ENCODE data around the gene SMAD5. TPM values are rescaled to one million over a fixed set of nuclear protein-coding genes. Genes with fewer than 3 reads are reported as not detected.

Gene SMAD5
- total and polyA plus RNA-seq, 2 donors (not counting 1 experiment from before 2014, with no cell fraction given) = 9.4 to 38.6 TPM

DNA sequence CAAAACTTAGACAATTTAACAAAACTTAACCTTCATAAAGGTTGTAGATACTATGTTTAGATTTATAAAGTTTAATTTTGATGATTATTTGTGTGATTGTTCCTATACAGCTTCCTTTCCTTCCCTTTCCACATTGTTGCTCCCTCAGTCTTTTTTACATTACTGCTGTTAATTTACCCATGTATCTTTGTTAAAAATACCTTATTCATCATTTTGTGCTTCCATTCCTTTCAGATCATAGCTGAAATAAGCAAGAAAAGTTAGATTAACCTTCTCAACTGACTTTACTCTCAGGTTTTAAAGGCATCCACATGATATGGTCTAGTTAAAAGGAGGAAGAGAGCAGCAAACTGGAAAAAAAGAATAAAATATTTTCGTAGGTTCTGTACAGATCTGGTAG lies 2.0 kb downstream of the SMAD5 start:
- peaks cover 46% of the 10 kb centered on the region for H3K4me1 Mint-ChIP-seq
- H3K4me3 ChIP-seq (ENCODE audit: control extremely low read depth in 1 of 5, extremely low read depth in 1 of 5, insufficient read depth in 1 of 5, low read depth in 2 of 5, low read length in 4 of 5) = no peak overlapping the region
- H3K27ac ChIP-seq (ENCODE audit: low read length in 2 of 2) = no peak overlapping the region
- H3K27ac Mint-ChIP-seq = no peak overlapping the region
- ATAC-seq (ENCODE audit: low read depth) (no peak), DNase-seq (no peak)
- 67% methylated on average over 1 of the region's 1 CpG for WGBS (ENCODE audit: insufficient coverage)
- peaks cover 10 to 17% of the 10 kb centered on the region in 2 donors for H3K4me1 ChIP-seq (ENCODE audit: control insufficient read depth in 2 of 2, insufficient read depth in 2 of 2, low read length in 2 of 2)
- ChIA-PET CTCF (interaction anchor here (0.9 kb wide), 1 partner anchor 9 kb away, joined by 3 read pairs; no protein-coding TSS in a partner anchor), POLR2A (no interaction called here)
- peaks cover 7% of the 10 kb centered on the region for H3K27me3 Mint-ChIP-seq
- H3K4me2 ChIP-seq (replicated peaks; ENCODE audit: low read depth, low read length, poor library complexity, severe bottlenecking) = no peak overlapping the region
- H3K9me3 ChIP-seq (ENCODE audit: control extremely low read depth in 1 of 3, control insufficient read depth in 2 of 3, insufficient read depth in 1 of 3, low read length in 2 of 3) = no peaks in the 10 kb centered on the region
- no peak for TF ChIP-seq EZH2 (IDR thresholded peaks at IDR 0.05; ENCODE audit: borderline replicate concordance, insufficient read depth, low read depth, low read length, poor library complexity, severe bottlenecking)
- TF ChIP-seq, protein P1, sequence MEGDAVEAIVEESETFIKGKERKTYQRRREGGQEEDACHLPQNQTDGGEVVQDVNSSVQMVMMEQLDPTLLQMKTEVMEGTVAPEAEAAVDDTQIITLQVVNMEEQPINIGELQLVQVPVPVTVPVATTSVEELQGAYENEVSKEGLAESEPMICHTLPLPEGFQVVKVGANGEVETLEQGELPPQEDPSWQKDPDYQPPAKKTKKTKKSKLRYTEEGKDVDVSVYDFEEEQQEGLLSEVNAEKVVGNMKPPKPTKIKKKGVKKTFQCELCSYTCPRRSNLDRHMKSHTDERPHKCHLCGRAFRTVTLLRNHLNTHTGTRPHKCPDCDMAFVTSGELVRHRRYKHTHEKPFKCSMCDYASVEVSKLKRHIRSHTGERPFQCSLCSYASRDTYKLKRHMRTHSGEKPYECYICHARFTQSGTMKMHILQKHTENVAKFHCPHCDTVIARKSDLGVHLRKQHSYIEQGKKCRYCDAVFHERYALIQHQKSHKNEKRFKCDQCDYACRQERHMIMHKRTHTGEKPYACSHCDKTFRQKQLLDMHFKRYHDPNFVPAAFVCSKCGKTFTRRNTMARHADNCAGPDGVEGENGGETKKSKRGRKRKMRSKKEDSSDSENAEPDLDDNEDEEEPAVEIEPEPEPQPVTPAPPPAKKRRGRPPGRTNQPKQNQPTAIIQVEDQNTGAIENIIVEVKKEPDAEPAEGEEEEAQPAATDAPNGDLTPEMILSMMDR (IDR thresholded peaks at IDR 0.05) = no peak
- H3K9me3 Mint-ChIP-seq (ENCODE audit: insufficient read depth) = no peaks in the 10 kb centered on the region
- H3K27me3 ChIP-seq (replicated peaks in 1 of 4; ENCODE audit: control extremely low read depth in 1 of 4, control insufficient read depth in 3 of 4, insufficient read depth in 4 of 4, low read length in 3 of 4) = no peaks in the 10 kb centered on the region
- peaks cover 86% of the 10 kb centered on the region for H3K79me2 ChIP-seq (ENCODE audit: control insufficient read depth, insufficient read depth, low read length)
- no peak overlapping the region for H2AFZ ChIP-seq (ENCODE audit: insufficient read depth, low read depth, low read length, poor library complexity, severe bottlenecking)
- H3K4me3 Mint-ChIP-seq = peak overlapping the region; percentile 61
- peaks cover 0 to 1% of the 10 kb centered on the region in 2 experiments for H3K36me3 ChIP-seq (replicated peaks in 1 of 2; ENCODE audit: control extremely low read depth in 1 of 2, control insufficient read depth in 1 of 2, extremely low read depth in 1 of 2, insufficient read depth in 2 of 2, low read length in 1 of 2)
- H4K20me1 ChIP-seq (ENCODE audit: control insufficient read depth, insufficient read depth, low read length, poor library complexity, severe bottlenecking) = peaks cover 26% of the 10 kb centered on the region
- H3K9ac ChIP-seq (ENCODE audit: low read length) = no peak overlapping the region
- intact Hi-C loops (cut with micrococcal nuclease) = loop anchor here (5.0 kb wide), 2 partner anchors 38 to 737 kb away; partner anchors contain the start of gene MACROH2A1

DNA sequence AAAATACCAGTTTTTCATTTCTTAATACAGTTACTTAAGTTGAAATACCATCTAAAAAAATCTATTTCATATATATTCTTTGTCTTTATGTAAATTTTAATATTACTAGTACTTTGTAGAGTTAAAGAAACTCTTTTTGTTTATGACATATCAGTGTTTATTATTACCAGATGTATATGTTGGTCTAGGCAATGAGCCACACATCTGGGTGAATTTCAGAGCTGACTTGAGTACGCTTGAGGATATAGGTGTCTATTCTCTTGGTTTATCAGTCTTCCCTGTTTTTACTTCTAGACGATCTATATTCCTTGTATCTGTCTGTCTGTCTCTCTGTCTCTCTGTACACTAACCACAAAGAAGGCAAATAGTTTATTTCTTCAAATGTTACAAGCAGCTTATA lies 2.9 kb downstream of the SMAD5 start:
- Mint-ChIP-seq H3K4me1 (peaks cover 46% of the 10 kb centered on the region), H3K27me3 (peaks cover 2% of the 10 kb centered on the region), H3K9me3 (ENCODE audit: insufficient read depth) (no peaks in the 10 kb centered on the region), H3K27ac (no peak overlapping the region), H3K4me3 (no peak overlapping the region)
- Histone ChIP-seq H3K4me1 (ENCODE audit: control insufficient read depth in 2 of 2, insufficient read depth in 2 of 2, low read length in 2 of 2) (peaks cover 10 to 17% of the 10 kb centered on the region in 2 donors), H3K79me2 (ENCODE audit: control insufficient read depth, insufficient read depth, low read length) (peaks cover 95% of the 10 kb centered on the region), H4K20me1 (ENCODE audit: control insufficient read depth, insufficient read depth, low read length, poor library complexity, severe bottlenecking) (peaks cover 34% of the 10 kb centered on the region), H3K4me3 (ENCODE audit: control extremely low read depth in 1 of 5, extremely low read depth in 1 of 5, insufficient read depth in 1 of 5, low read depth in 2 of 5, low read length in 4 of 5) (no peak overlapping the region), H3K4me2 (replicated peaks; ENCODE audit: low read depth, low read length, poor library complexity, severe bottlenecking) (no peak overlapping the region), H3K27me3 (replicated peaks in 1 of 4; ENCODE audit: control extremely low read depth in 1 of 4, control insufficient read depth in 3 of 4, insufficient read depth in 4 of 4, low read length in 3 of 4) (no peaks in the 10 kb centered on the region), H3K27ac (ENCODE audit: low read length in 2 of 2) (no peak overlapping the region), H3K9me3 (ENCODE audit: control extremely low read depth in 1 of 3, control insufficient read depth in 2 of 3, insufficient read depth in 1 of 3, low read length in 2 of 3) (no peaks in the 10 kb centered on the region), H2AFZ (ENCODE audit: insufficient read depth, low read depth, low read length, poor library complexity, severe bottlenecking) (no peak overlapping the region), H3K36me3 (replicated peaks in 1 of 2; ENCODE audit: control extremely low read depth in 1 of 2, control insufficient read depth in 1 of 2, extremely low read depth in 1 of 2, insufficient read depth in 2 of 2, low read length in 1 of 2) (peaks cover 0 to 1% of the 10 kb centered on the region in 2 experiments), H3K9ac (ENCODE audit: low read length) (no peak overlapping the region)
- intact Hi-C loops (cut with micrococcal nuclease) = no loop called here
- WGBS (ENCODE audit: insufficient coverage) = no CpG with 5 or more reads among the region's 2 CpGs
- ATAC-seq (ENCODE audit: low read depth) = no peak
- POLR2A ChIA-PET = no interaction called here
- CTCF ChIA-PET = no interaction called here
- TF ChIP-seq, protein P1 (IDR thresholded peaks at IDR 0.05) = no peak
- no peak for TF ChIP-seq EZH2 (IDR thresholded peaks at IDR 0.05; ENCODE audit: borderline replicate concordance, insufficient read depth, low read depth, low read length, poor library complexity, severe bottlenecking)
- no peak for DNase-seq

All from B cell (primary cell).